HG02588 (cell line): ENCODE measurements around the gene STC2.

ENCODE experiments used
- ATAC-seq: cut with Tn5 transposase; IDR thresholded peaks from one replicate; pipeline ENCODE4 v1.9.1; 2021; ENCODE audit warnings: mild to moderate bottlenecking, moderate library complexity; ENCODE audit not compliant: unreplicated experiment

STC2 gene

GRCh38 chr5:173268750-173269432 is 59.3 kb downstream of the STC2 start:
- ATAC-seq, result no peak

- ATAC-seq, result no peak
Measured at GRCh38 chr5:173265433-173265832, 62.8 kb downstream of the STC2 start.
